Myocyte (in vitro differentiated cells): ENCODE data around the gene NOX5. TPM values are rescaled to one million over a fixed set of nuclear protein-coding genes. Genes with fewer than 3 reads are reported as not detected.

Experiments
- DNase-seq: peaks from one replicate; pipeline ENCODE4 v3.0.0-alpha.2; 2012; ENCODE audit warnings: low read depth
- total RNA-seq: library from RNA; depleted of rRNA; stranded (reverse); fragments of >200 nt; gene quantifications from 2 replicates; pipeline ENCODE4 v1.2.3, GENCODE V29; 2014

NOX5 gene
- total RNA-seq, 1 donor from 2014 or later = 1.1 TPM

DNA sequence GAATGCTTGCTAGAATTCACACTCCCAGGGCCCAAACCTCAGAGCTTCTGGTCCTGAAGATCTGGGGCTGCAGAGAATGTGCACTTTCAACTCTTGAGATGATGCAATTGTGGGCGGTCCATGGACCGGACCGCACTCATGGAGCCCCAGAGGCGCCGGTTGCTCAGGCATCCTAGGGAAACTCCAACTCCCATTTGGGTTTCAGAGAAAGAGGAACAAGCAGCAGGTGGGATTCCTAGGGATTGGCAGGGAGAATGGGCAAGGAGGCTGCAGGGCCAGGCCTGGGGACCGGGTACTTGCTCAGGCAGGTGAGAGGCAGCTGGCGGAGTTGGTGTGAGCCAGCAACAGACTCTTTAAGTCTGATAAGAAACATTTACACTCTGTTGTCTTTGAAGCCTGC lies 3.5 kb downstream of the NOX5 start:
- no peak for DNase-seq

GRCh38 chr15:69018951-69019350 lies 4.5 kb downstream of the NOX5 start:
- no peak for DNase-seq

DNA sequence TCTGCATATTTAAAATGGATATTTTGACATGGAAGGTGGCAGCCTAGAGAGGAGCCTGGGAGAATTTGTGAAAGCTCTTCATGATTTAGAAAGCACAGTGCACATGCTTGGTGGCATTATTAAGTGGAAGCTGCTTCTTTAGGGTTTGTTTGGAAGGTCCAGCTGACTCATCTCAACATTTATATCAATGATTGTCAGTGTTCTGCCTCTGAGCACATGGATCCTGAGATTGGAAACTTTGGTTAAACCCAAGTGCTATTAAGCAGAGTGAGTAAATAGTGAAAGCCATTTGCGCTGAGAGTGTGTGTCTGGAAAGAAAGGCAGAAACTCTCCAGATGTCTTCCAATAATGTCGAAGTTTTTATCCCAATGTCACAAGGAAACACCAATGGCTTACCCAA lies 7.4 kb downstream of the NOX5 start:
- DNase-seq = no peak

GRCh38 chr15:69025320-69025719 lies 10.8 kb downstream of the NOX5 start:
- DNase-seq = no peak

GRCh38 chr15:69026355-69026754 lies 11.9 kb downstream of the NOX5 start:
- DNase-seq = no peak

GRCh38 chr15:69027976-69028518 lies 13.6 kb downstream of the NOX5 start:
- DNase-seq = no peak

- no peak for DNase-seq
These were observed 16.8 kb downstream of the NOX5 start for GRCh38 chr15:69031013-69032001.

DNA sequence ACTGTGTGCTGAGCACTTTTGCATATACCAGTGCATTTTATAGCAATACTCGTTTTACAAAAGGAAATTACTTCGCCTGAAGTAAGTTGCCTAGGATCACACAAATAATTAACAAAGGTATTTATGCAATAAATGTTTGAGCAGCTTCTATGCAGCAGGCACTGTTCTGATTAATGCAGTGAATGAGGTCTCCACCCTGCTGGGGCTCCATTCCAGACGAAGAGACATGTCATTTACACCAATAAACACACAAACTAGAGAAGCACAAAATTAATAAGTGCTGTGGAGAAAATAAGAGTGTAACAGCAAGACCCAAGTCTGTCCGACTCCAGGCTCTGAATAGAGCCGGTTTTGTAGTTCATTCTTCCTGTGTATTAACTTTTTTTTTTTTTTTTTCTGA lies 17.5 kb downstream of the NOX5 start:
- DNase-seq = no peak

DNA sequence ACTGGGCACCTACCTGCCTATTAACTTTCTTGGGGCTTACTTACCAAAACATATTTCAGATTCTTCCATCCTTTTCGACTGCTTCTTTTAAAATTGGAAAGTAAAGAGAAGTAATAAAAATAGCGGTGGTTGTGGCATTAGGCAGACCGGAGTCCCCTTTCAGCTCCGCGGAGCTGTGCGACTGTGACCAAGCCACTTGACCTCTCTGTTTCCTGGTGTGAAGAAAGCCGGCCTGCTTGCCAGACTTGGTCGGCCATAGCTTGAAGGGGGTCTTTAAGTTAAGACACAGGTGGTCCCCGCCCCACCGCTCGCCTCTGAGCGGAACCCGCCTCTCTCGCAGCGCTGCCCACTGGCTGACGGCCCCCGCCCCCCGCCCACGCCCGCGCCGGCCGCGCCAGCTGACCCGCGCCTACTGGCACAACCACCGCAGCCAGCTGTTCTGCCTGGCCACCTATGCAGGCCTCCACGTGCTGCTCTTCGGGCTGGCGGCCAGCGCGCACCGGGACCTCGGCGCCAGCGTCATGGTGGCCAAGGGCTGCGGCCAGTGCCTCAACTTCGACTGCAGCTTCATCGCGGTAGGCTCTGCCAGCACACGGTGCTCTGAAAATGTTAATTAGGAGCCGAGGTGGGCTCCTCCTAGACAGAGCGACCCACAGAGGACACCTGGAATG lies 18.3 kb downstream of the NOX5 start:
- no peak for DNase-seq

DNA sequence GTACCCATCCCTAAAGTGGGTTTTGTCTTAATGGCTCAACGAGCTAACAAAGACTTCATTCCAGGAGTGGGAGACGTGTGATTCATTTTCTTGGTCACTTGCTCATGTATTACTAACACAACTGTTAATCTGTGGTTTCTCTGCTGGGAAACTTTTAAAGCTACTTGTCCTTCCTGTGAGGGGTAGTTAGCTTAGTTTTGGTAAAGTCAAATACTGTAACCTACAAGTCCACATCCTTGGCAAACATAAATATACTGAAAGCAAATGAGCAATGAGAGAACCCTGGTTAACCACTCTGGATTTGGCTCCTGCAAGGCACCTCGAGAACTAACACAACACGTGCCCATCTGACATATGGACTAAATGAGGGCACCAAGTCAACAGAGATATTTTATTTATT lies 19.9 kb downstream of the NOX5 start:
- DNase-seq = peak; percentile 69

DNA sequence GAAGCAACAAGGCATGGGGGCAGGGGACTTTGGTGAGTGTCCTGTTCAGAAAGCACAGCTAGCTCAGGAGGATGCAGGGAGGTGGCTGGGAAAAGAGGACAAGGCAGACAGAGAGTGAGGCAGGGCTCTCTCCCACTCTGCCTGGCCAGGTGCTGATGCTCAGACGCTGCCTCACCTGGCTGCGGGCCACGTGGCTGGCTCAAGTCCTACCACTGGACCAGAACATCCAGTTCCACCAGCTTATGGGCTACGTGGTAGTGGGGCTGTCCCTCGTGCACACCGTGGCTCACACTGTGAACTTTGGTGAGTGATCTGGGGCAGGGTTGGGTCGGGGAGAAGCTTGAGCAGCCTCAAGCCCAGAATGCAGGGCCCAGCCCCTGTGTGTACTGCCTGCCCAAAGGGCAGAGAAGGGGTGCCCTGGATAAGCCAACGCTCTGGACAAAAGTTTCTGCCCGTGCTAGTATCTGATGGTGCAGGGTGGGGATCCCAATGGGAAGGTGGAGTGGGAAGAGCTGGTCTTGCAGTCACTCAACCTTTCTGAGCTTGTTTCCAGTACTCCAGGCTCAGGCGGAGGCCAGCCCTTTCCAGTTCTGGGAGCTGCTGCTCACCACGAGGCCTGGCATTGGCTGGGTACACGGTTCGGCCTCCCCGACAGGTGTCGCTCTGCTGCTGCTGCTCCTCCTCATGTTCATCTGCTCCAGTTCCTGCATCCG lies 20.9 kb downstream of the NOX5 start:
- DNase-seq = no peak

GRCh38 chr15:69035918-69036258 lies 21.4 kb downstream of the NOX5 start:
- DNase-seq = no peak

DNA sequence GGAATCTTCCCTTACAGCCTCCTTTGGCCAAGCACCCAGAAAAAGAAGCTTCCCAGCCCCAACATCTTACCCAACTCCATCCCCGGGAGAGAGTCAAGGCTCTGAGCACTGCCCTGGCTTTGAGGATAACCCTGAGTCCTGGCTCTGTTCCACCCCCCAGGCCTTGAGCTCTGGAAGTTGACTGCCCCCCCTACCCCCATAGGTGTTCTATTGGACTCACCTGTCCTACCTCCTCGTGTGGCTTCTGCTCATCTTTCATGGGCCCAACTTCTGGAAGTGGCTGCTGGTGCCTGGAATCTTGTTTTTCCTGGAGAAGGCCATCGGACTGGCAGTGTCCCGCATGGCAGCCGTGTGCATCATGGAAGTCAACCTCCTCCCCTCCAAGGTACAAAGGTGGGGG lies 22.3 kb downstream of the NOX5 start:
- no peak for DNase-seq

DNA sequence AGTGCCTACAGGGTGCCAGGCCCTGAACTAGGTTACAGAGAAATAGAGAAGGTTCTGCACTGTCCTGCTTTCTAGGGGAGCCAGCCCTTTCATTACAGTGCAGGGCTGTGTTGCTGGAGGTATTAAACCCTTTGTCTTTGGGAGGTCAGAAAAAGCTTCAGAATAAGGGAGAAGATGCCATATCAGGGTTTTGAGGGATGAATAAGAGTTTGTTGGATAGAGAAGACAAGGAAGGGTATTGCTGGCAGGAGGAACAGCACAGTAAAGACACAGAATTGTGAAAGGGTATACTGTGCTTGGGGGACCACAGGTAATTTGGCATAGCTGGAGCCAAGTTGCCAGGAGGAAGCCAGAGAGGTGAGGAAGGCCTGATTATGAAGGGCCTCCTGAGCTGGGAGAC lies 23.0 kb downstream of the NOX5 start:
- no peak for DNase-seq

GRCh38 chr15:69037977-69038376 lies 23.5 kb downstream of the NOX5 start:
- no peak for DNase-seq

- DNase-seq = no peak
These were observed 24.0 kb downstream of the NOX5 start for GRCh38 chr15:69038508-69038907.

DNA sequence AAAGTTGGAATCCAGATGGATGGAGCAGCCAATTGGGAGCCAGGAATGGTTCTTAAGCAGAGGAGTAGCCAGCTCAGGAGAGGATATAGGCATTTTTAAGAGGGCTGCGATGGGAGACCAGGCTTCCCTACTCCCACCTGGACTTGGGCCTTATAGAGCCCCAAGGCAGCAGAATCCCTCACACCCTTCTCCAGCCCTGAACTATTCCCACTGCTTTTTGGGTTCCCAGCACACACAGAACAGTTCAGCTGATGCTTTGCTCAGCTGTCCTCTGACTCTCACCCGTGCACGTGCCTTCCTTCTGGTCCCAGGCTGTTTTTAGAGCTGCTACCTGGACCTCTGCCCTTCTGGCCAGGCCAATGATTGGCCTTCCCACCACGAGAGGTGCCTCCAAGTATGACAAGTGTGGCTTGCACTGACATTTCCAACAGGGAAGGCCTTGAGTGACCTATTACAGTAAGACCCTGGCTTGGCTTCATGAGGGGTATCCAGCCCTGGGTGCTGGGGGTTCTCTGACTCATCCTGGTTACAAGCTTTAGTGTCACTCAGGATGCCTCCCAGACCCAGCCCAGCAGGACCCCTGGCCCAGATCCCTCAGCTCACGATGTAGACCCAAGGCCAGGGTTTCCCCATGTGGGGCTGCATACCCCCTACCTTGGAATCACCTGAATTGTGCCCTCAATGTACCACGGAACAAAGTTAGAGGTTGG lies 25.2 kb downstream of the NOX5 start:
- no peak for DNase-seq

DNA sequence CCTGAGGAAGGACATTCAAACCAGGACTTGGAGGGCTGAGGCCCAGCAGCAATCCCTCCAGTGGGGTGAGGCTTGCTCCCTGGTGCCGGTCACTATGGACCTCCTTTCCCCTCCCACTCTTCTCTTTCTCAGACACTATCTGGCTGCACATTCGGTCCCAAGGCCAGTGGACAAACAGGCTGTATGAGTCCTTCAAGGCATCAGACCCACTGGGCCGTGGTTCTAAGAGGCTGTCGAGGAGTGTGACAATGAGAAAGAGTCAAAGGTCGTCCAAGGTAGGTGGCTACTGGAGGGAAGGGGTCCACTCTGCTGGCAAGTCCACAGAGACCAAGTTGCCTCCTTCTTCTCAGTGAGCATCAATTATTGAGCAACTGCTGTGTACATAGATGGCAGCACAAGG lies 28.0 kb downstream of the NOX5 start:
- no peak for DNase-seq

GRCh38 chr15:69045802-69046201 lies 31.3 kb downstream of the NOX5 start:
- DNase-seq = no peak

- DNase-seq = no peak
These were observed 32.3 kb downstream of the NOX5 start for GRCh38 chr15:69046781-69047180.

DNA sequence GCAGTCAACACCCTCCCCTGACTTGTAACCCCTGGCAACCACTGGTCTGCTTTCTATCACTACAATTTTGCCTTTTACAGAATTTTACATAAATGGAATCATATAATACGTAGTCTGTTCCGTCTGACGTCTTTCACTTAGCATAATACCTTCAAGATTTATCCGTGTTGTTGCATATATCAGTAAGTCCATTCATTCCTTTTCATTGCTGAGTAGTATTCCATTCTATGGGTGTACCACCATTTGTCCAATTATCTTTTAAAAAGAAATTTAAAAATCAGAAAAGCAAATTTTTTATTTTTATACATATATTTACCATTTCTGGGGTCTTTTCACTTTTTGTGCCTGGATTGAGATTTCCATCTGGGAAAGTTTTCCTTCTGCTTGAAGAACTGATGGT lies 35.5 kb downstream of the NOX5 start:
- no peak for DNase-seq
